Omental fat pad (tissue), 4 donors: ENCODE data around the gene APOD. TPM values are rescaled to one million over a fixed set of nuclear protein-coding genes. Genes with fewer than 3 reads are reported as not detected.

Source experiments
- ATAC-seq: fragments of 150-250 bp; one replicate; pipeline ENCODE4 v1.9.1; 2016; ENCODE audit warnings: mild to moderate bottlenecking, moderate library complexity; ENCODE audit not compliant: low FRiP score
- DNase-seq: peaks from one replicate; pipeline ENCODE4 v3.0.0-alpha.2; 2019; ENCODE audit warnings: low spot score
- CTCF ChIP-seq, 3 donors: fragments of 450-650 bp; IDR thresholded peaks; one replicate each; pipeline ENCODE4 v1.5.1; 2016 to 2017; ENCODE audit warnings: antibody characterized with exemption in 3 of 3, mild to moderate bottlenecking in 3 of 3, moderate library complexity in 2 of 3
- total RNA-seq, 4 donors: library from RNA; depleted of rRNA; stranded (reverse); fragments of >200 nt; gene quantifications; one replicate each; pipeline ENCODE4 v1.1.0, GENCODE V29; 2016

APOD gene
- total RNA-seq, 4 donors from 2014 or later = 340 to 1,610 (median 888) TPM

- no peak for ATAC-seq
- no peak for TF ChIP-seq CTCF (IDR thresholded peaks at IDR 0.05)
Measured at GRCh38 chr3:195553268-195553667, 30.5 kb downstream of the APOD start.

GRCh38 chr3:195551381-195551978 lies 32.3 kb downstream of the APOD start:
- no peak for ATAC-seq

More at GRCh38 chr3:195553268-195553667, 30.5 kb downstream of the APOD start:
- DNase-seq = no peak

GRCh38 chr3:195550723-195551122 lies 33.0 kb downstream of the APOD start:
- no peak for DNase-seq
- no peak for TF ChIP-seq CTCF (IDR thresholded peaks at IDR 0.05)
- no peak for ATAC-seq

More at GRCh38 chr3:195551381-195551978, 32.3 kb downstream of the APOD start:
- DNase-seq = no peak
- no peak for TF ChIP-seq CTCF (IDR thresholded peaks at IDR 0.05)

GRCh38 chr3:195549931-195550519 lies 33.7 kb downstream of the APOD start:
- DNase-seq = no peak
- no peak for ATAC-seq
- TF ChIP-seq CTCF (IDR thresholded peaks at IDR 0.05) = no peak

- no peak for TF ChIP-seq CTCF (IDR thresholded peaks at IDR 0.05)
- DNase-seq (no peak), ATAC-seq (no peak)
Measured at GRCh38 chr3:195548987-195549386, 34.8 kb downstream of the APOD start.

- ATAC-seq (no peak), DNase-seq (no peak)
- no peak for TF ChIP-seq CTCF (IDR thresholded peaks at IDR 0.05)
Measured at GRCh38 chr3:195548501-195548900, 35.2 kb downstream of the APOD start.

GRCh38 chr3:195548006-195548405 lies 35.7 kb downstream of the APOD start:
- TF ChIP-seq CTCF (IDR thresholded peaks at IDR 0.05) = no peak
- DNase-seq (no peak), ATAC-seq (no peak)
